ENCODE data around the gene SLC26A11. TPM values are rescaled to one million over a fixed set of nuclear protein-coding genes. Genes with fewer than 3 reads are reported as not detected.
"Not testable (repeated sequence)": the region's sequence is repeated elsewhere in the genome, so short reads cannot be mapped to it uniquely, and the experiment has no call there.

Gene SLC26A11
- total and polyA plus RNA-seq, 2 donors (not counting 1 experiment from before 2014, with no cell fraction given): 5.8 to 19.3 TPM

DNA sequence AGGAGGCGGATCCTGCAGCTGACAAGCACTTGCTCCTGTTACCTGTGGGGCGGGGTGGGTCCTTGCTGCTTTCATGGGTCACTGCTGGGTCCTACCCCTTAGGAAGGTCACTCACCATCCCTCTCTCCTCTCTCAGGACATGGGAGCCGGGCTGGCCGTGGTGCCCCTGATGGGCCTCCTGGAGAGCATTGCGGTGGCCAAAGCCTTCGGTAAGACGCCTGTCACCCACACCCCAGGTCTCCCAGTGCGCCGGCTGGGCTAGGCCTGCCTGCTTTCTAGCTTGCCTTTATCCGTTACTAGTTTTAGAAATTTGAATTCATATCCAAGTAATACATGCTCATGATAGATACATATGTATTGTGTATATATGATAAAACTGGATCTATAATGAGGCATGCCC is 17.2 kb downstream of the SLC26A11 start:
- H3K27ac ChIP-seq (ENCODE audit: insufficient read depth, low read length): no peak overlapping the region
- H3K79me2 ChIP-seq (ENCODE audit: control insufficient read depth, insufficient read depth, low read length): no peaks in the 10 kb centered on the region
- no peaks in the 10 kb centered on the region for H3K9me3 ChIP-seq (ENCODE audit: control insufficient read depth, insufficient read depth, low read depth, low read length)
- H2AFZ ChIP-seq (ENCODE audit: low read length): no peak overlapping the region
- no peak overlapping the region for H3K4me3 ChIP-seq (replicated peaks in 1 of 4; ENCODE audit: control extremely low read depth in 1 of 4, insufficient read depth in 1 of 4, low read depth in 3 of 4, low read length in 4 of 4)
- H3K4me2 ChIP-seq (ENCODE audit: extremely low read depth, insufficient read depth, low read length): no peak overlapping the region
- TF ChIP-seq EZH2 (IDR thresholded peaks at IDR 0.05; ENCODE audit: low read length, missing control alignments): no peak
- TF ChIP-seq, protein P1, sequence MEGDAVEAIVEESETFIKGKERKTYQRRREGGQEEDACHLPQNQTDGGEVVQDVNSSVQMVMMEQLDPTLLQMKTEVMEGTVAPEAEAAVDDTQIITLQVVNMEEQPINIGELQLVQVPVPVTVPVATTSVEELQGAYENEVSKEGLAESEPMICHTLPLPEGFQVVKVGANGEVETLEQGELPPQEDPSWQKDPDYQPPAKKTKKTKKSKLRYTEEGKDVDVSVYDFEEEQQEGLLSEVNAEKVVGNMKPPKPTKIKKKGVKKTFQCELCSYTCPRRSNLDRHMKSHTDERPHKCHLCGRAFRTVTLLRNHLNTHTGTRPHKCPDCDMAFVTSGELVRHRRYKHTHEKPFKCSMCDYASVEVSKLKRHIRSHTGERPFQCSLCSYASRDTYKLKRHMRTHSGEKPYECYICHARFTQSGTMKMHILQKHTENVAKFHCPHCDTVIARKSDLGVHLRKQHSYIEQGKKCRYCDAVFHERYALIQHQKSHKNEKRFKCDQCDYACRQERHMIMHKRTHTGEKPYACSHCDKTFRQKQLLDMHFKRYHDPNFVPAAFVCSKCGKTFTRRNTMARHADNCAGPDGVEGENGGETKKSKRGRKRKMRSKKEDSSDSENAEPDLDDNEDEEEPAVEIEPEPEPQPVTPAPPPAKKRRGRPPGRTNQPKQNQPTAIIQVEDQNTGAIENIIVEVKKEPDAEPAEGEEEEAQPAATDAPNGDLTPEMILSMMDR (conservative IDR thresholded peaks at IDR 0.05 in 1 of 2, IDR thresholded peaks at IDR 0.05 in 1 of 2; ENCODE audit: low read depth in 1 of 2, low read length in 2 of 2): no peak
- no peak overlapping the region for H3K9ac ChIP-seq (ENCODE audit: insufficient read depth, low read length)
- no peaks in the 10 kb centered on the region for H4K20me1 ChIP-seq (ENCODE audit: control insufficient read depth, extremely low read depth, insufficient read depth, low read length)
- no peaks in the 10 kb centered on the region for H3K27me3 ChIP-seq (ENCODE audit: control insufficient read depth, insufficient read depth, low read length)
- no peaks in the 10 kb centered on the region for H3K4me1 ChIP-seq (ENCODE audit: control insufficient read depth, extremely low read depth, insufficient read depth, low read length)
- DNase-seq (ENCODE audit: low read depth in 2 of 2): no peak
- peaks cover 2% of the 10 kb centered on the region for H3K36me3 ChIP-seq (ENCODE audit: control insufficient read depth, insufficient read depth, low read length)

DNA sequence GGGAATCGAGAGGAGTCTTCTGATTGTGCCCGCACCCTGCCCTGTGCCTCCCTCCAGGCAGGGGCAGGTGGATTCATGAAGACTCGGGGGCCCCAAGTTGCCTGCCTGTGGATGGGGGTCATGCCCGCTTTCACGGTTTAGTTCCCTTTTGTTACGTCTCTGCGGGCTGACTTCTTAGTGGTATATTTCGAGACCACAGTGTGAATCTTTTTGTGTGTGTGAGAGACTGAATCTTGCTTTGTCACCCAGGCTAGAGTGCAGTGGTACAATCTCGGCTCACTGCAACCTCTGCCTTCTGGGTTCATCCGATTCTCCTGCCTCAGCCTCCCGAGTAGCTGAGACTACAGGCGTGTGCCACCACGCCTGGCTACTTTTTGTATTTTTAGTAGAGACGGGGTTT is 22.3 kb downstream of the SLC26A11 start:
- no peak overlapping the region for H3K4me3 ChIP-seq (replicated peaks in 1 of 4; ENCODE audit: control extremely low read depth in 1 of 4, insufficient read depth in 1 of 4, low read depth in 3 of 4, low read length in 4 of 4)
- H3K27me3 ChIP-seq (ENCODE audit: control insufficient read depth, insufficient read depth, low read length): no peaks in the 10 kb centered on the region
- H3K79me2 ChIP-seq (ENCODE audit: control insufficient read depth, insufficient read depth, low read length): no peaks in the 10 kb centered on the region
- H3K9ac ChIP-seq (ENCODE audit: insufficient read depth, low read length): no peak overlapping the region
- peaks cover 3% of the 10 kb centered on the region for H3K36me3 ChIP-seq (ENCODE audit: control insufficient read depth, insufficient read depth, low read length)
- H3K9me3 ChIP-seq (ENCODE audit: control insufficient read depth, insufficient read depth, low read depth, low read length): no peaks in the 10 kb centered on the region
- H3K4me1 ChIP-seq (ENCODE audit: control insufficient read depth, extremely low read depth, insufficient read depth, low read length): no peaks in the 10 kb centered on the region
- H4K20me1 ChIP-seq (ENCODE audit: control insufficient read depth, extremely low read depth, insufficient read depth, low read length): no peaks in the 10 kb centered on the region
- no peak overlapping the region for H3K27ac ChIP-seq (ENCODE audit: insufficient read depth, low read length)
- no peak overlapping the region for H3K4me2 ChIP-seq (ENCODE audit: extremely low read depth, insufficient read depth, low read length)
- TF ChIP-seq EZH2 (IDR thresholded peaks at IDR 0.05; ENCODE audit: low read length, missing control alignments): no peak
- TF ChIP-seq, protein P1 (conservative IDR thresholded peaks at IDR 0.05 in 1 of 2, IDR thresholded peaks at IDR 0.05 in 1 of 2; ENCODE audit: low read depth in 1 of 2, low read length in 2 of 2): no peak
- no peak overlapping the region for H2AFZ ChIP-seq (ENCODE audit: low read length)
- no peak for DNase-seq (ENCODE audit: low read depth in 2 of 2)

DNA sequence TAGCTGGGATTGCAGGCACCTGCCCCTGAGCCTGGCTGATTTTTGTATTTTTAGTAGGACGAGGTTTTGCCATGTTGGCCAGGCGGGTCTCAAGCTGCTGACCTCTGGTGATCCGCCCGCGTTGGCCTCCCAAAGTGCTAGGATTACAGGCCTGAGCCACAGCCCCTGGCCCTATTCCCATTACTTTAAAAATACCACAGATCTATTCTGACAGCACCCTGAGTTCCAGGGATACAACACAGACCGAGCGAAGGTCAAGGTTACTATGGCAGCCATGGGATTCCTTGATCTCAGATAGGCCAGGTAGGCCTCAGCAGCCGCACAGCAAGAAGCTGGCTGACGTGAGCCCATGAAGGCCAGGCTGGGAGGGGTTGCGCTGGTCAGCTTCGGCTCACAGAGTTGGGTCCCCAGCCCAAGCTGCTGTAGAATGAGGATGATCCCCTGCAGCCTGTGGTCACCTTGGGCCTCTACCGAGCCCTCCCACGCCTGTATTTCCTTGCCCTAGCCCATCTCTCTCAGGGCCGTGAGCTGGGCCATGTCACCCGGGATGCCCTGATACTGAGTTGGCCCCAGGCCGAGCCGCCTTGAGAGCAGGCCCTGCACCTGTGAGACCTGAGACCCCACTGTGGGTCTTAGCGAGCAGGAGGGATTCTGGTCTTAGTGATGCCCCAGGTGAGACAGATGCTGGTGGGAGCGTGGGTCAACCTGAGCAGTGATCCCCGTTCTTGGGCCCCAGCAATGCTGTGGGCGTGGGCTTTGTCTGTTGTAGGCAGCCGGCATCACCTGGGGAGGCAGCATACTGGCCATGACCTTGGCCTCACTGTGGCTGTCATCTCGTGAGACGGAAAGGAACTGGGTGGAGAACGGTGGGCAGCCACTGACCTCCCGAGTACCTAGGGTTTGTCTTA is 23.6 kb downstream of the SLC26A11 start:
- Histone ChIP-seq H2AFZ (ENCODE audit: low read length) (no peak overlapping the region), H3K27ac (ENCODE audit: insufficient read depth, low read length) (no peak overlapping the region), H3K9ac (ENCODE audit: insufficient read depth, low read length) (no peak overlapping the region), H3K36me3 (ENCODE audit: control insufficient read depth, insufficient read depth, low read length) (peaks cover 4% of the 10 kb centered on the region), H4K20me1 (ENCODE audit: control insufficient read depth, extremely low read depth, insufficient read depth, low read length) (no peaks in the 10 kb centered on the region), H3K4me3 (replicated peaks in 1 of 4; ENCODE audit: control extremely low read depth in 1 of 4, insufficient read depth in 1 of 4, low read depth in 3 of 4, low read length in 4 of 4) (no peak overlapping the region), H3K4me2 (ENCODE audit: extremely low read depth, insufficient read depth, low read length) (no peak overlapping the region), H3K4me1 (ENCODE audit: control insufficient read depth, extremely low read depth, insufficient read depth, low read length) (no peaks in the 10 kb centered on the region), H3K27me3 (ENCODE audit: control insufficient read depth, insufficient read depth, low read length) (no peaks in the 10 kb centered on the region), H3K9me3 (ENCODE audit: control insufficient read depth, insufficient read depth, low read depth, low read length) (no peaks in the 10 kb centered on the region), H3K79me2 (ENCODE audit: control insufficient read depth, insufficient read depth, low read length) (no peaks in the 10 kb centered on the region)
- TF ChIP-seq, protein P1 (conservative IDR thresholded peaks at IDR 0.05 in 1 of 2, IDR thresholded peaks at IDR 0.05 in 1 of 2; ENCODE audit: low read depth in 1 of 2, low read length in 2 of 2): no peak
- TF ChIP-seq EZH2 (IDR thresholded peaks at IDR 0.05; ENCODE audit: low read length, missing control alignments): no peak
- DNase-seq (ENCODE audit: low read depth in 2 of 2): no peak

DNA sequence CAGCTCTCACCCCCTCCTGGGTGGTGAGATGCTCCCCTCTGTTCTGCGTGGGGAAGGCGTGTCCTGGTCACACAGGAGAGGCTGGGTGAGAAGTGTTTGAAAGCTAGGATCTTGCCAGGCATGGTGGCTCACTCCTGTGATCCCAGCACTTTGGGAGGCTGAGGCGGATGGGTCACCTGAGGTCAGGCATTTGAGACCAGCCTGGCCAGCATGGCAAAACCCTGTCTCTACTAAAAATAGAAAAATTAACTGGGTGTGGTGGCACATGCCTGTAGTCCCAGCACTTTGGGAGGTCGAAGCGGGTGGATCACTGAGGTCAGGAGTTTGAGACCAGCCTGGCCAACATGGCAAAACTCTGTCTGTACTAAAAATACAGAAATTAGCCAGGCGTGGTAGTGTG is 24.2 kb downstream of the SLC26A11 start:
- not testable (repeated sequence) for H3K4me2 ChIP-seq (ENCODE audit: extremely low read depth, insufficient read depth, low read length); H3K27ac ChIP-seq (ENCODE audit: insufficient read depth, low read length); H3K9me3 ChIP-seq (ENCODE audit: control insufficient read depth, insufficient read depth, low read depth, low read length); H4K20me1 ChIP-seq (ENCODE audit: control insufficient read depth, extremely low read depth, insufficient read depth, low read length); H3K79me2 ChIP-seq (ENCODE audit: control insufficient read depth, insufficient read depth, low read length); H3K4me3 ChIP-seq (replicated peaks in 1 of 4; ENCODE audit: control extremely low read depth in 1 of 4, insufficient read depth in 1 of 4, low read depth in 3 of 4, low read length in 4 of 4); H3K27me3 ChIP-seq (ENCODE audit: control insufficient read depth, insufficient read depth, low read length); DNase-seq (ENCODE audit: low read depth in 2 of 2); H3K4me1 ChIP-seq (ENCODE audit: control insufficient read depth, extremely low read depth, insufficient read depth, low read length); H3K9ac ChIP-seq (ENCODE audit: insufficient read depth, low read length); H2AFZ ChIP-seq (ENCODE audit: low read length); H3K36me3 ChIP-seq (ENCODE audit: control insufficient read depth, insufficient read depth, low read length)
